GM20000 (cell line): ENCODE data around the gene TFAM.

Experiments
- DNase-seq: peaks from one replicate; pipeline ENCODE4 v3.0.0; 2012; ENCODE audit warnings: low spot score
- TF ChIP-seq, protein P1 (sequence below): IDR thresholded peaks from 2 replicates; pipeline ENCODE4 v1.5.1; 2012; ENCODE audit warnings: mild to moderate bottlenecking, control low read depth; ENCODE audit errors: extremely low read depth, missing control alignments

The TFAM gene

DNA sequence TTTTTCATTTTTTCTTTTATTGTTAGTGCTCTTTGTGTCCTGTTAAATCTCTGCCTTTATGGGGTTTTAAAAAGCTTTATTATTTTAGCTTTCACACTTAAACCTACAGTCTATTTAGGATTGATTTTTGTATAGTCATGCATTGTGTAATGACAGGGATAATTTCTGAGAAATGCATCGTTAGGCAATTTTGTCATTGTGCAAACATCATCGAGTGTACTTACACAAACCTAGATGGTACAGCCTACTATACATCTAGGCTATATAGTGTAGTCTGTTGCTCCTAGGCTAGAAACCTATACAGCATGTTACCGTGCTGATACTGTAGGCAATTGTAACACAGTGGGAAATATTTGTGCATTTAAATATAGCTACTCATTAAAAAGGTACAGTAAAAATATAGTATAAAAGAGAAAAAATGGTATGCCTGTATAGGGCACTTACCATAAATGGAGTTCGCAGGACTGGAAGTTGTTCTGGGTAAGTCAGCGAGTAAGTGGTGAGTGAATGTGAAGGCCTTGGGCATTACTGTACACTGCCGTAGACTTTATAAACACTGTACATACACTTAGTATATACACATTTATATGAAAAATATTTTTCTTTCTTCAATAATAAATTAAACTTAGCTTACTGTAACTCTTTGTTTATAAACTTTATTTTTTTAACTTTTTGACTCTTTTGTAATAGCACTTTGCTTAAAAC is 34.4 kb upstream of the TFAM start:
- no peak for DNase-seq
- TF ChIP-seq, protein P1, sequence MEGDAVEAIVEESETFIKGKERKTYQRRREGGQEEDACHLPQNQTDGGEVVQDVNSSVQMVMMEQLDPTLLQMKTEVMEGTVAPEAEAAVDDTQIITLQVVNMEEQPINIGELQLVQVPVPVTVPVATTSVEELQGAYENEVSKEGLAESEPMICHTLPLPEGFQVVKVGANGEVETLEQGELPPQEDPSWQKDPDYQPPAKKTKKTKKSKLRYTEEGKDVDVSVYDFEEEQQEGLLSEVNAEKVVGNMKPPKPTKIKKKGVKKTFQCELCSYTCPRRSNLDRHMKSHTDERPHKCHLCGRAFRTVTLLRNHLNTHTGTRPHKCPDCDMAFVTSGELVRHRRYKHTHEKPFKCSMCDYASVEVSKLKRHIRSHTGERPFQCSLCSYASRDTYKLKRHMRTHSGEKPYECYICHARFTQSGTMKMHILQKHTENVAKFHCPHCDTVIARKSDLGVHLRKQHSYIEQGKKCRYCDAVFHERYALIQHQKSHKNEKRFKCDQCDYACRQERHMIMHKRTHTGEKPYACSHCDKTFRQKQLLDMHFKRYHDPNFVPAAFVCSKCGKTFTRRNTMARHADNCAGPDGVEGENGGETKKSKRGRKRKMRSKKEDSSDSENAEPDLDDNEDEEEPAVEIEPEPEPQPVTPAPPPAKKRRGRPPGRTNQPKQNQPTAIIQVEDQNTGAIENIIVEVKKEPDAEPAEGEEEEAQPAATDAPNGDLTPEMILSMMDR: no peak

DNA sequence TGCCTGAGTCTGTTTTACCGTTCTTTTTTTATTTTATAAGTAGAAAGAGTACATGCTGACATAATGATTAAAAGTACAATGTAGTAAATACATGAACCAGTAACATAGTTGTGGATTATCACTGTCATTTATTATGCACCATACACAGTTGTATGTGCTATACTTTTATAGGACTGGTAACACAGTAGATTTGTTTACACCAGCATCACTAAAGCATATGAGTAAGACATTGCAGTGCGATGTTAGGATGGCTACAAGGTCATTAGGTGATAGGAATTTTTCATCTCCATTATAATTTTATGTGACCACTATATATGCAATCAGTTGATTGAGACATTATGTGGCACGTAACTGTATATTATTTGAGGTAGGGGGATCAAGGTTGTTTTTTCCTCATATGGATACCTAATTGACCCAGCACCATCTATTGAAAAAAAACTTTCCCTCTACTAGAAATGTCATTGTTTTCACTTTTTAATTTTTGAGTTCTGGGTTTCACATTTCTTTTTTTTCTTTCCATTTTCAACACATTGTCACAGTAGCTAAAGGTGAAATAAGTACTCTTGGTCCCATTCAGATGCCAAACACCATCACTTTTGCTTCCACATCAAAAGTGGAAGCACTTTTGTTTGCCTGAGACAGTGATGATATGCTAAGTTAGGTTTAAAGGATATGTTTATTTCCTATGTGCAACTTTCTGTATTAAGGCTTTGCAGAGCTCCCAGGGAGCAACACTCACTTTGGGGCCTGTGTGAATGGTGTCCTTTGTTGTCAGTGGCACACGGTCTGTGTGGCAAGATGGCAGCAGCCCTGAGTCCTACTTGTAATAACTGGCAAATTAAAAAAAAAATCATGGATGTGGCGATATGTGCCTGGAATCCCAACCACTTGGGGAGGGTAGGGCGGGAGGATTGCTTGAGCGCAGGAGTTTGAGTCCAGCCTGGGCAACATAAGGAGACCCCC is 33.3 kb upstream of the TFAM start:
- TF ChIP-seq, protein P1: no peak
- DNase-seq: no peak

DNA sequence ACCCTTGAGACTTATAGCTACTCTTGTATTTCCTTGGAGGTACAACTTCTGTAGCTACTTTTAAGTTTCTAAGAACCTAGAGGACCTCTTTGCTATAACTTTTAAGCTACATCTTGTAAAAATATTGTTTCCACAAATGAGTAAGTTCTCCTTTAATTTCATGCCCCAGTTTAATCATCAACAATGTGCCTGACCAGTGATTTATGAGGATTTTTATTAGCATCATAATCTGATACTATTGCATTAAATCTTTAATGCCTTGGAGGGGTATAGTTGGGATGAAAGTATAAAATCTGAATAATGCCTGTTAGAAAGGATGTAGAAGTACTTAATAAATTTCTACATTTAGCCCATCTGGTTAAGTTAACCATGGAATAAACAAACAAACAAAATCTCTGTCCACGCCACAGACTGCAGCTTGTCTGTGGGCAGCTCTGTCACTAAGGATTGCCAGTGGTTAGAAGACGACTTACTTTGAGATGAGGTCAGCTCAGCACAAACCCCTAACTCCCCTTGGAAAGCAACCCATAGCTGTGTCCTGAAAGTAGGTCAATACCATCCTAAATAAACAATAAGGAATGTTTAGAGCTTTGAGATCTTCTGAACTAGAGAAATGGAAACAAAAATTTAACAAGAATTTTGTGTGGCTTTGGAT is 32.1 kb upstream of the TFAM start:
- TF ChIP-seq, protein P1: no peak
- no peak for DNase-seq

DNA sequence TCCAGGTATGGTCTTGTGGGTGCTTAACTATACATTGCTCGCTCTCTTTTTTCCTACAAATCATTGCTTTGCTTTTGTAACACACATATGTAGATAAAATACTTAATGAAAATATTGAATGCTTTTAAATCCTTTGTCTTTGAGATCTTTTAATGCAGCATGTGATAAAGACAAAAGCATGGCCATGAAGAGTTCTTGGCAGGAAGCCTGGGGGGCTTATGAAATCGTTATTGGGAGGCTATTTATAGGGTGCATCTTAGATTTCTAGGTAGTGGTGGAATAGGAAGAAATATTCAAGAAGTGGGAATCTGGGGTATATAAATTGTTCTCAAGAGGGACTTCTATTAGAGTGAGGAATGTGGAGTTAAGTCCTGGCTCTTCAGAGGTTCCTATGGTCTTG is 28.5 kb upstream of the TFAM start:
- TF ChIP-seq, protein P1: no peak
- no peak for DNase-seq

DNA sequence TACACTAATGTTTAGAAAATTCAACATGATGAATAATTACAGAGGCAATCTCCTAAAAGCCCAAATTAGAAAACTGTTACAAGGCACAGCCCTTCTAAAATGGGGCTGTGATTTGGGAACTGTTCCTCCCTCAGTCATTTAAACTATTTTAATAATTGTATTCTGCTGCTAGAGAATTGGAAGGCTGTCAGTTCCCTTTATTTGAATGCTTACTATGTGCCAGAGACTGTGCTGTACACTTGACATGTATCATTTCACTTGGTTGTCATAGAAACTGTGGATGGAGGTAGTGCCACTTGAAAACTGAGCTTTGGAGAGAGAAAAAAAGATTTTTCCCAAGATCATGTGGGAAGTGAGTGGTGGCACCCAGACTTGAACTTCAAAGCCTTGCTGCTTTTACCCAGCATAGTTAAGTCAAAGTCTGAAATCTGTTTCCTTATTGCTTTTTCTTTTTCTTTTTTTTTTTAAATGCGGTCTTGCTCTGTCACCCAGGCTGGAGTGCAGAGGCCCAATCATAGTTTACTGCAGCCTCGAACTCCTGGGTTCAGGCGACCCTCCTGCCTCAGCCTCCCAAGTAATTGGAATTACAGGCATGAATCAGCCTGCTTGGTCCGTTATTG is 26.8 kb upstream of the TFAM start:
- no peak for DNase-seq

DNA sequence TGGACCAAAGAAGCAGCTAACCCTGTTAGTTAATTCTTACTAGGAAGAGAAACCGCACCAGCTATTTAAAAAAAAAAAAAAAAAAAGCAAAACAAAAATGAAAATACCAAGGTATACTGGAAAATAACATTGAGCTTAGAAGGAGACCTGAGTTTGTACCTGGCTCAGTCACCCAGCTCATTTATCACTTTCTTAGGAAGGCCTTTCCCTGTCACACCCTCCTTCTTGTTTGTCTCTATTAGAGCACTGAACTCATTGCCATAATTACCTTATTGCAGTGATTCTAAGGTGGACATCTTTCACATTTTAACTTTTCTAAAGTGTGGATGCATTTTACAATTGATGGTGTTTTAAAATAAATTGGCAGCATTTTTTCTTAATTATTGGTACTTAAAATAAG is 26.3 kb upstream of the TFAM start:
- TF ChIP-seq, protein P1: no peak
- DNase-seq: no peak

More for the DNA sequence above, 26.8 kb upstream of the TFAM start:
- TF ChIP-seq, protein P1: no peak
